Epithelial cell of esophagus (primary cell): ENCODE results near the gene LIPJ.

Experiments
- DNase-seq: peaks from one replicate; pipeline ENCODE4 v3.0.0; 2010; ENCODE audit warnings: low read depth
- H3K4me3 ChIP-seq: 2 replicates; pipeline ENCODE4 v1.5.1; 2011; ENCODE audit warnings: mild to moderate bottlenecking, low read length, control low read depth
- CTCF ChIP-seq: IDR thresholded peaks from 2 replicates; pipeline ENCODE4 v1.5.1; 2011; ENCODE audit warnings: low read depth, mild to moderate bottlenecking, low read length, control low read depth, inconsistent platforms; ENCODE audit not compliant: insufficient read depth; ENCODE audit errors: missing control alignments

Gene LIPJ

GRCh38 chr10:88618496-88618895 lies 31.9 kb downstream of the LIPJ start:
- no peak overlapping the region for H3K4me3 ChIP-seq
- DNase-seq, result no peak
- no peak for TF ChIP-seq CTCF

GRCh38 chr10:88620441-88620840 lies 33.9 kb downstream of the LIPJ start:
- no peak for TF ChIP-seq CTCF
- DNase-seq, result no peak

GRCh38 chr10:88623835-88624234 lies 37.3 kb downstream of the LIPJ start:
- no peak for TF ChIP-seq CTCF
- H3K4me3 ChIP-seq, result no peak overlapping the region
- DNase-seq, result no peak

More at GRCh38 chr10:88620441-88620840, 33.9 kb downstream of the LIPJ start:
- H3K4me3 ChIP-seq, result no peak overlapping the region

GRCh38 chr10:88624840-88625239 lies 38.3 kb downstream of the LIPJ start:
- no peak for DNase-seq
- H3K4me3 ChIP-seq, result no peak overlapping the region
- no peak for TF ChIP-seq CTCF

- no peak overlapping the region for H3K4me3 ChIP-seq
- no peak for DNase-seq
- no peak for TF ChIP-seq CTCF
Measured at GRCh38 chr10:88640186-88640585, 53.6 kb downstream of the LIPJ start.

GRCh38 chr10:88642209-88642608 lies 55.6 kb downstream of the LIPJ start:
- no peak overlapping the region for H3K4me3 ChIP-seq
- TF ChIP-seq CTCF, result no peak
- DNase-seq, result peak; percentile 36

- no peak overlapping the region for H3K4me3 ChIP-seq
- no peak for TF ChIP-seq CTCF
- peak; percentile 80 for DNase-seq
Measured at GRCh38 chr10:88642963-88643362, 56.4 kb downstream of the LIPJ start.
